Measurements from ENCODE around the gene ZNF423.

The ZNF423 gene

DNA sequence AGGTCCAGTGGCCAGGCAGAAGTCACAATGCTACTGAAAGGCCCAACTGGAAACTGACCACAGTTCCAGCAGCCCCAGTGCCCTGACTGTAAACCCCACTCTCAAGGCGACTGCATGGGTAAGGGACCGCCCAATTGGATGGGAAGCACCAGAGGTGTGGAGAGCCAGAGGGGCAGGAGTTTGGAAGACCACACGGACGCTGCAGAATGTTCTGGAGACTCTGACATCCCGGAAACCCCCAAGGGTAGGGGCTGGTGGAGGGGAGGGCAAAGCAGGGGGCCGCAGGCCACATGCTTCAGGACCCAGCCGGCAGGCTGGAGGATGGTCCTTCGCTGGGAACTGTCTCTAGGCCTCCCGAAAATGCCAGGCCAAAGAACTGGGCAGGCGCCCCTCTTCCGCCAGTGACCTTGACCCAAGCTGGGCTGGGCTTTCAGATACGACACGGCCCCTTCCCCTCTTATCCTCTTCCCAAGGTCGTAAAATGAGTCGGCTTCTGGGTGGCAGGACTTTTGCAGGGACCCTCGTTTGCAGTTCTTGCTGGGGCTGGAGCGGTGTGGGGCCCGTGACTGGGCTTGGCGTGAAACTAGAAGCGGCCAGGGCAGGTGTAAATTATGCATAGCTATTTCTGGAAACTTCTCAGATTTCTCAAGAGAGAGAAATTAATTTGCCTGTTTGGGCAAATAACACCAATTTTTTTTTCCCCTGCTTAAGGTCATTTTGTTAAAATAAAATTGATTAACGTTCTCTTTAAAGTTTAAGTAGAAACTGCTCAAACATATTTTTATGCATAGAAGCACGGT is 372.1 kb downstream of the ZNF423 start:
- no peak for DNase-seq

DNA sequence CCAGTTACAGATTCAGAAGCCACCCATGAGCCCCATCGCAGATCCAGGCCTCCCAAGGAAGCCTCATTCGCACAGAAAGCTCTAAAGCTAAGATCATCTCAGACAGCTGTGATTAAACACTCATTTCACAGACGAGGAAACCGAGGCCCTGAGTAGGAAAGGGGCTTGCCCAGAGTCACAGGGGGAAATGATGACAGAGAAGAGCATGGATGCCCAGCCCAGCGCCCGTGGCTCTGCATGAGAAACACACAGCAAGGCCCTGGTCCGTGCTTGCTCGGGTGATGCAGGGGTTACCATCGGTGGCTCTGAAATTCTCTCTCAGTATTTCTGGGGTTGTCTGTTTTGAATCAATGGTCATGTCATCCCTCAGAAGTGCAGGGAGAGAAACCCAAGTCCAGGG is 372.7 kb downstream of the ZNF423 start:
- no peak for DNase-seq

DNA sequence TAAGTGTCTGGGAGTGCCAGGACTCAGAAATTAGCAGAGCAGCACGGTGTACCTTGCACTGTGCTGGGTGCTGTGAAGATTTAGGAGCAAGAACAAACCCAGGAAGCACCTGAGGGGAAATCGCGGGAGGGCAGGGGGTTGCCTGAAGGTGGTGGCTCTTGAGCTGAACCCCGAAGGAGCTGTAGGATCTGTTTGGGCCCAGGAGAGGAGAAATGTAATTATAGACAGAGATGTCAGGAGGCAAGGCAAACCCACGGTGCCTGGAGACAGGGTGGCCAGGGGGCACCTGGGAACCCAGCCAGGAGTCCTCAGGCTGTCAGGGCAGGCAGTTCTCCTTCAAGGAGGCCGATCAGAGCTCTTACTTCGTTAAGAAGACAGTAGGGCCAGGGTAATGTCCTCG is 373.2 kb downstream of the ZNF423 start:
- no peak for DNase-seq

DNA sequence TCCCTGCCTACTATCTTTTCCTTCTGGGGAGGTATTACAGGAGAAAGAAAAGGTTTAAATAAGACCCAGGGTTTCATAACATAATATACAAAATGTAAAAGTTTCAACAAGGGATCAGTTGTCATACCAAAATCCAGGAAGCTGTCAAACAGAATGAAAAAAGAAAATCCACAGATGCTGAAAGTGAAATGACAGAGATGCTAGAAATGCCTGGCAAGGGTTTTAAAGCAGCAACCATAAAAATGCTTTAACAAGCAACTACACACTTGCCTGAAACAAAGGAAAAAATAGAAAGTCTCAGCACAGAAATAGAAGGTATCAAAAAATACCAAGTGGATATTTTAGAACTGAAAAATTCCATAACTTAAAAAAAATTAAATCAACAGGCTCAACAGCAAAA is 377.3 kb downstream of the ZNF423 start:
- no peak for DNase-seq

DNA sequence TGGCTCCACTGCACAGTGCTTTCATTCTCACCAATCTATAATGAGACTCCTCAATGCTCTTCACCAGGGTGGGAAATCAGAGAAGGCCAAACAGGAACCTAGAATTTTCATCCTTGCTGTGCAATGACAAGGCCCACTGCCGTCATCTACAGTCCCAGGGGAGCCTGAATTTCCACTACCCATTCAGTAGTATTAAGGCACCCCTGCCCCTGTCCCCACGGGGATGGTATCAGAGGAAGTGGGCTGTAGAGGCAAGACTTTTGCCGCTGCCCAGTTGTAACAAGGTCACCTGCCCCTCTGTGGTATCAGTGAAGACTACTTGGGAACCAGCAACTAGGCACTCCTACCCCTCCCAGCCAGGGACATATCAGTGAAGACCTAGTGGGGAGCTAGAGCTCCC is 377.8 kb downstream of the ZNF423 start:
- DNase-seq: no peak

DNA sequence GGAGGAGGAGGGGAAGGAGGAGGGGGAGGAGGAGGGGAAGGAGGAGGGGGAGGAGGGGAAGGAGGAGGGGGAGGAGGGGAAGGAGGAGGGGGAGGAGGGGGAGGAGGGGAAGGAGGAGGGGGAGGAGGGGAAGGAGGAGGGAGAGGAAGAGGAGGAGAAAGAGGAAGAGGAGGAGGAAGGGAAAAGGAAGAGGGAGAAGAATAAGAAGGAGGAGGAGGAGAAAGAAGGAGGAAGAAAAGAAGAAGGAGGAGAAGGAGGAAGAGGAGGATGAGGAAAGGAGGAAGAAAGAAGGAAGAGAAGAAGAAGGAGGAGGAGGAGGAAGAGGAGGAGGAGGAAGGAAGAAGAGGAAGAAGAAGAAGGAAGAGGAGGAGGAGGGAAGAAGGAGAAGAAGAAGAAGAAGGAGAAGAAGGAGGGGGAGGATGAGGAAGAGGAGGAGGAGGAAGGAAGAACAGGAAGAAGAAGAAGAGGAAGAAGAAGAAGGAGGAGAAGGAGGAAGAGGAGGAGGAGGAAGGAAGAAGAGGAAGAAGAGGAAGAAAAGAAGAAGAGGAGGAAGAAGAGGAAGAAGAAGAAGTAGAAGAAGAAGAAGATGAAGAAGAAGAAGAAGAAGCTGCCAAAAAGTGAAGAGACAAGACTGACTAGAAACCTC is 378.5 kb downstream of the ZNF423 start:
- no peak for DNase-seq

DNA sequence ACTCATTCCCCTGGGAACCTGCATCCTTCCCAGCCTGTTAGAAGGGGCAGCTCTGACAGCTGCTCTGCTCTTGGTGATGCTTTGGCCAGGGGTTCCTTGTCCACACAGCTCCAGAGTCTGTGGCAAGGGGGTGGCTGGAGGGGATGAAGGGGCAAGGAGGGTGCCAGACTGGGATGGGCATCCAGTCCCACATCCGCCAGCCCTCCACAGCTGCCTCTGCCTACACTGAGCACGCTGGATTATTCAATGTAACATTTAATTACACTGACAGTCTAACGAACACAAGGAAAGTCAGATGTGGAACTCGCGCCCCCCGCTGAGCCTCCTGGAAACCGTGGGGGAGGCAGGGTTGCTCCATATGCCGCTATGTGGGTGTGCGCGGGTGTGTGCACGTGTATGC is 381.2 kb downstream of the ZNF423 start:
- DNase-seq: no peak

DNA sequence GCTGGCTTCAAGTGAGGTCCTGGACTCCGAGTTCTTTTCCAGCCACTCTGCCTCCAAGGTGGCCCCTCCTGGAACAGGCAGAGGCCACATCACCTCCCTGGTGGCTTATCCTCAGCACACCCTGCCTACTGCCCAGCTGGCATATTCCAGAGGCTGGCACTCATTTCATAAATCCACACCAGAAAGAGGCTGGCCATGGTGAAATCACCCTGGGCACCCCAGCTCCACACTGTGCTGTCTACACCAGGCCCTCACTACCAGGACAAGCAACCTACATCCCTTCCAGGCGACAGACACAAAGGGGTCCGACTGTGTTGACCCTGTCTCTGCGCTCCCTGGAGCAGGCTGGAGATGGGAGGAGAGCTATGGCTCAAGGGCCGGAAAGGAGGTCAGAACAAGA is 382.1 kb downstream of the ZNF423 start:
- DNase-seq: no peak

DNA sequence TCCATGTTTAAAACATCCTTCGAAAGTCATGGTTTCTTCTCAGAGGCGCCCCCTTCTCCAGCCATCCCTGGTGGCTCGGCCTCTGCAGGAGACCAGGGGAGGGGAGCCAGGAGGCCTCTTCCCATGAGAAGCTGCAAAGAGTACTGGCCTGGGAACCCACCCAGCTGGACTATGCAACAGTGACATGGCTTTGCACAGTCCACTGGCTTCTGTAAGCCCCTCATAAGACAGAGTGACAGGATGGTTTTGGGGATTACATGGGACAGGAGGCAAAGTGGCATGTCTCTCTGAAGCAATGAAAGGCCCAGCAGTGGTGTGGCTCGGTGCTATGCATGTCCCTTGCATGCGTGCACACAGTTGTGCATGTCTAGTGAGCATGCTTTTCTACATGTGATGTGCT is 382.8 kb downstream of the ZNF423 start:
- DNase-seq: no peak

DNA sequence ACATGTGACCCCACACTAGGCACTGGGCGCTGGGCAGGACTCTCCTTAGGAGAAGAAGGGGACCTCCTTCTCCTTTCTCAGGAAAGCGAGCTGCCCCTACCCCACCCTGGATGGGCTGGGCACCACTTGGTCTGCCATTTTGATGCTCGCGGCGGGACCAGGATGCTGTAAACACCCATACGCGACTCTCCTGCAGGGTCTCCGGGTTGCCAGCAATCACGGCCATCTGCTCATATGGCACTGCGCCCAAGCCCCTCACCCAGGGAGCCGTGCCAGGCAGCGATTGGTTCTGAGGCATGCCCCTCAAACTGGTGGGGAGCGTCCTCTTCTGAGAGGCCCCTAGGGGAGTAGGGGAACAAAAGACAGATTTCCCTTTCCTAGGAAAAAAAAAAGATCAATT is 383.3 kb downstream of the ZNF423 start:
- no peak for DNase-seq

GRCh38 chr16:49471038-49471727 is 384.7 kb downstream of the ZNF423 start:
- no peak for DNase-seq

GRCh38 chr16:49470513-49470991 is 385.4 kb downstream of the ZNF423 start:
- DNase-seq: no peak

DNA sequence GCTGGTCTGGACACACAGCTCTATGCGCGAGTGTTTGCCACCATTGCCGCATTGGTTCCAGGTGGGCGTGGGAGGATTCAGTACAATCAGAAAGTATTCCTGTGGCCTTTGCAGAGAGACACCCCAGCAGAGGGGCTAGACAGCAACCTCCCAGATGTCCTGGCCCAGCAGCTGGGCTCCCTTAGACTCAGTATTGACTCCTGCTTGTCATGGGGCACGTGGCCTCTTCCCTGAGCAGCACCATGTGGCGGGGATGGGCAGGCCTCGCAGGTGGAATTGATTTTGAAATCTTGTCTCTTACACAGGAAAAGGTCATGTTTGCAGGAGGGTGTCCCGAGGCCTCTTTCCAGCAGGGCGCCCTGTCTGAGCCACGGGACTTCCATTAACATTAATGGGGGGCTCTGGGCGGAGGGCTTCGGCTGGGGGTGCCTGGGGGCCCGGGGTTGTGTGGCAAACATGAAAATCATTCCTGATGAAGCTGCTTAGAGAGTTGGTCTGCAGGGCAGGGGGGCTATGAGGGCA is 385.9 kb downstream of the ZNF423 start:
- no peak for DNase-seq

GRCh38 chr16:49469311-49469670 is 386.6 kb downstream of the ZNF423 start:
- DNase-seq: no peak

DNA sequence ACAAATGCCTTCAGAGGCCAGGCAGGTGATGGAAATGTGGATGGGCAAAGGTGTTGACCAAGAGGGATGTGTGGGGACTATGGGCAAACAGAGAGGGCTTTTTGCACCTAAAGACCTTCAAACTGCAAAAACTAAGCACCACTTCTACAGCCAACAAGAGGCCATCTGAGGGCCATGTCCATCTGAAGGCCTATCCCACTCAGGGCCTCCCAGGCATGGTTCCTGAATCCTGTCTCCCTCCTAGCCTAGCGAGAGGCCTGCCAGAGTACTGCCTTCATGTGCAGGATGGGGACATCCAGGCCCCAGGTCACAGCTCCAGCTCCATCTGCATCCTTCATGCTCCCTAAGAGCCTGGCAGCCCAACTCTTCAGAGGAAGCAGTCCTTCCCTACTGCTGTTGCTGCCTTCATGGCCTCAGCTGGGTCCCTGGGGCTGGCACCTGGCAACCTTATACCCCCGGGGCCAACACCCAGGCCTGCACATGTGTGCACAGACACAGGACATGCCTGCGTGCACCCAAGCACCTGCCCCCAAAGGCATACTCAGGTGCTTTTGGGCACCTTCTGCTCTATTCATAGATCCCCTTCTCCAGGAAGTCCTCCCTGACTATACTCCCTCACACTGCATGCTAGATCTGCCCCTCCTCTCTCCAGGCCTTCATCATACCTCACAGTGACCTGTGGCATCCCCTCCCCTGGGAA is 387.2 kb downstream of the ZNF423 start:
- DNase-seq: no peak

DNA sequence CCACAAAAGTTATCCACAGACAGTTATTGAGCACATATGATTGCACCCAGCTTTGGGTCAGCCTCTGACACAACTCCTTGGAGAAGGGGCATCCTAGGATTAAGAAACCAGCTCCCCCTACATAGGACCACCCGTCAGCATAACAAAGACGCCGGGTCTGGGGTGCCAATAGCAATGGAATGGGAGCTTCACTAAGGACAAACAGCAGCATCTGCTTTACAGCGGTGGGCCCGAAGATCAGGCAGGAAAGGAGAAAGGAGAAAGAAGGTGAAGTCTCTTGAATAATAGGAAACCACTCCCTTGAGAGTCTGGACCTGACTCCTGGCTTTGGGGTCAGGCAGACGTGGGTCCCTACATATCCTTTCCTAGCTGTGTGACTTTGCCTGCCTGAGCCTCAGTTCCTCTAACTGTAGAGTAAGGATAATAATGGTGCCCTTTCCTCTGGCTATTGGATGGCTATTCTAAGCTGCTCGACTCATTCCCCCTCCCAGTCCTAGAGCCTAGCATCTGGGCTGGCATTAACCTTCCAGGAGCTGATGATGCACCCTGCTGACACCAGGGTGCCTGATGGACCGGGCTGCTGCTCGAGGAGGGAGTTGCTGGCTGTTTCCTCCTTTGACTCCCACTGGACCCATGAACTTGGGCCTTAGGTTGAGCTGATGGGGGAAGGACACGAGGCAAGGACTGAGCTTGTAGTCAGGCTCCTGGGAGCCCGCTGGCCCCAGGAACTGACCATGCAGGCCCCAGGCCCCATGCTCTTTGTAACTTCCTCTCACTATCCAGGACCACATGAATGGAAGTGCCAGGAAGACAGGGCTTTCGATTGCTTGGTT is 388.2 kb downstream of the ZNF423 start:
- DNase-seq: no peak

DNA sequence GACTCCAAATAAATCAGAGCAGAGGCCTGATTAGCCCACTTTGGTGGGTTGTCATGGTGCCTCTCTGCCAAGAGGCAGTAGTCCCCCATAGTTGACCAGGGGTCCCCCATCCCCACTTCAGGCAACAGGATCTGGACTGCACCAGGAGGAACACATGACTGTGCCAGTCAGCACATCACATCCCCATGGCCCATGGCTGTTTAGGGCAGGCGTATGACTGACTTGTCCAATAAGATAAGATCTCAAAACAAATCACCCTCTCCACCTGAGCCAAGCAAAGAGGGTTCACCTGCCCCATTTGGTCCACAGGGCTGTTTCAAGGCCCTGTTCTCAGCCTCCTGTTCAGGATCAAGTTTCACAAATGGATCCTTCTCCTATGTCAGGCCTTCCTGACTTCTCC is 389.0 kb downstream of the ZNF423 start:
- DNase-seq: no peak

- DNase-seq: no peak
Observed at GRCh38 chr16:49466529-49466831, 389.4 kb downstream of the ZNF423 start.

GRCh38 chr16:49465661-49466528 is 390.0 kb downstream of the ZNF423 start:
- DNase-seq: no peak

DNA sequence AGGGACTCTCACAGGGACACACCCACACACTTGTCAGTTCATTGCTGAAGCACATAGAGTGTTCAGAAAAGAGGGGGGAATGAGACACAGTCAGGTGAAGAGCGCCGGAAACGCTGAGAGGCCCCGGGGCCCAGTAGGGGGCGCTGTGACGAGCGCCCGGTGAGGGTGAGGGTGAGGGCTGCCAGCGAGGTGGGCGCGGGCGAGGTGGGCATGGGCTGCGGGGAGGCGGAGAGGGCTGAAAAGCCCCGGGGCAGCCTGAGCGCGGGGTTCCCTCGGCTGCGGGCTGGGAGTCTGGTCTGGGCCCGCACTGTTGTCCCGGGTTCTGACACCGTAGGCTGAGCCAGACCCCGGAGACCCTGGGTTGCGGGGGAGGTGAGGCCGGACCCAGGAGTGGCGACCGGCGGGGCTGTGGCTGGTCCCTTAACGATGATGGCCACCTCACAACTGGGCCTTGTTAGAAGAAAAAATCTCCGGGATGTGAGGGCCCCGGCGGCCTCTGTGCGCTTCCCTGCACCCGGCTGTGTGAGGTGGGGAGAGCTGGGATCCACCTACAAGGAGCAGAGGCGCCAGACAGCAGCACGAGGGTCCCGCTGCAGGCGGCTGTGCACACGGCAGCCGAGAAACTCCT is 390.9 kb downstream of the ZNF423 start:
- no peak for DNase-seq

GRCh38 chr16:49464093-49464492 is 391.8 kb downstream of the ZNF423 start:
- no peak for DNase-seq
